NCI-H226 (cell line): ENCODE measurements around the gene AP2A2.
A peak's percentile ranks its signal among the peaks of the same experiment; 100 is the strongest.

Experiments used
- DNase-seq: peaks from one replicate; pipeline ENCODE4 v3.0.0-alpha.2; 2015

AP2A2 gene

GRCh38 chr11:1047595-1048156, 122.0 kb downstream of the AP2A2 start:
- no peak for DNase-seq

GRCh38 chr11:1048375-1049070, 122.9 kb downstream of the AP2A2 start:
- DNase-seq, result no peak

- no peak for DNase-seq
Measured at GRCh38 chr11:1049071-1049405, 123.4 kb downstream of the AP2A2 start.

- no peak for DNase-seq
Measured at GRCh38 chr11:1049431-1049891, 123.8 kb downstream of the AP2A2 start.

- DNase-seq, result no peak
Measured at GRCh38 chr11:1049911-1050580, 124.4 kb downstream of the AP2A2 start.

- DNase-seq, result peak; percentile 56
Measured at GRCh38 chr11:1050581-1051355, 125.1 kb downstream of the AP2A2 start.

GRCh38 chr11:1051356-1052132, 125.9 kb downstream of the AP2A2 start:
- DNase-seq, result no peak

- DNase-seq, result no peak
Measured at GRCh38 chr11:1052133-1053011, 126.7 kb downstream of the AP2A2 start.

GRCh38 chr11:1053121-1053901, 127.6 kb downstream of the AP2A2 start:
- peak; percentile 49 for DNase-seq

- peak; percentile 47 for DNase-seq
Measured at GRCh38 chr11:1054143-1055108, 128.8 kb downstream of the AP2A2 start.

GRCh38 chr11:1055109-1055703, 129.5 kb downstream of the AP2A2 start:
- no peak for DNase-seq

- no peak for DNase-seq
Measured at GRCh38 chr11:1055990-1056771, 130.5 kb downstream of the AP2A2 start.

- no peak for DNase-seq
Measured at GRCh38 chr11:1057806-1058205, 132.1 kb downstream of the AP2A2 start.

- no peak for DNase-seq
Measured at GRCh38 chr11:1059759-1060158, 134.1 kb downstream of the AP2A2 start.

- DNase-seq, result no peak
Measured at GRCh38 chr11:1060410-1060809, 134.7 kb downstream of the AP2A2 start.

GRCh38 chr11:1060852-1061616, 135.4 kb downstream of the AP2A2 start:
- peak; percentile 67 for DNase-seq
